ENCODE results near the gene NCKAP5. TPM values are rescaled to one million over a fixed set of nuclear protein-coding genes. Genes with fewer than 3 reads are reported as not detected.
"Not testable (repeated sequence)": the region's sequence is repeated elsewhere in the genome, so short reads cannot be mapped to it uniquely, and the experiment has no call there.

Gene NCKAP5
- total RNA-seq, 3 donors from 2014 or later (not counting 1 experiment from before 2014, with no cell fraction given) = 0.12 to 0.20 TPM; not detected in 1

- Histone ChIP-seq H3K27ac (ENCODE audit: low read length) (no peak overlapping the region), H3K4me3 (ENCODE audit: low read length) (no peak overlapping the region), H3K36me3 (ENCODE audit: control insufficient read depth, insufficient read depth, low read length) (no peaks in the 10 kb centered on the region), H3K4me1 (ENCODE audit: control insufficient read depth, insufficient read depth, low read length) (no peaks in the 10 kb centered on the region), H3K9me3 (ENCODE audit: control insufficient read depth, insufficient read depth, low read length) (no peaks in the 10 kb centered on the region), H3K27me3 (ENCODE audit: control insufficient read depth, insufficient read depth, low read length) (no peaks in the 10 kb centered on the region)
- no peaks in the 10 kb centered on the region for H3K36me3 Mint-ChIP-seq
- intact Hi-C loops (cut with micrococcal nuclease) = no loop called here
- TF ChIP-seq CTCF (IDR thresholded peaks at IDR 0.05) = no peak
- H3K27ac Mint-ChIP-seq = no peak overlapping the region
- no peaks in the 10 kb centered on the region for H3K27me3 Mint-ChIP-seq (ENCODE audit: low read depth in 2 of 2)
- ATAC-seq (no peak), DNase-seq (no peak)
- no peak overlapping the region for H3K4me3 Mint-ChIP-seq
- WGBS (ENCODE audit: insufficient coverage) = 69% methylated on average over 3 of the region's 3 CpGs
- no peaks in the 10 kb centered on the region for H3K4me1 Mint-ChIP-seq
- peaks cover 5 to 8% of the 10 kb centered on the region in 2 donors for H3K9me3 Mint-ChIP-seq
These were observed 91.2 kb downstream of the NCKAP5 start for GRCh38 chr2:133476931-133477615.

GRCh38 chr2:133476286-133476685 is 92.0 kb downstream of the NCKAP5 start:
- H3K27me3 Mint-ChIP-seq (ENCODE audit: low read depth in 2 of 2) = no peaks in the 10 kb centered on the region

GRCh38 chr2:133475610-133476009 is 92.7 kb downstream of the NCKAP5 start:
- Mint-ChIP-seq H3K9me3 (peaks cover 3 to 5% of the 10 kb centered on the region in 2 donors), H3K36me3 (no peaks in the 10 kb centered on the region), H3K27me3 (ENCODE audit: low read depth in 2 of 2) (no peaks in the 10 kb centered on the region), H3K27ac (no peak overlapping the region), H3K4me1 (no peaks in the 10 kb centered on the region), H3K4me3 (no peak overlapping the region)
- intact Hi-C loops (cut with micrococcal nuclease) = no loop called here
- no peak for ATAC-seq
- no peaks in the 10 kb centered on the region for H3K27me3 ChIP-seq (ENCODE audit: control insufficient read depth, insufficient read depth, low read length)
- H3K4me3 ChIP-seq (ENCODE audit: low read length) = no peak overlapping the region
- no peaks in the 10 kb centered on the region for H3K9me3 ChIP-seq (ENCODE audit: control insufficient read depth, insufficient read depth, low read length)
- no peaks in the 10 kb centered on the region for H3K36me3 ChIP-seq (ENCODE audit: control insufficient read depth, insufficient read depth, low read length)
- DNase-seq = no peak
- no peaks in the 10 kb centered on the region for H3K4me1 ChIP-seq (ENCODE audit: control insufficient read depth, insufficient read depth, low read length)
- TF ChIP-seq CTCF (IDR thresholded peaks at IDR 0.05) = no peak
- H3K27ac ChIP-seq (ENCODE audit: low read length) = no peak overlapping the region

More at GRCh38 chr2:133476286-133476685, 92.0 kb downstream of the NCKAP5 start:
- WGBS (ENCODE audit: insufficient coverage) = 87% methylated on average over 4 of the region's 4 CpGs
- no peak for ATAC-seq
- intact Hi-C loops (cut with micrococcal nuclease) = no loop called here
- Mint-ChIP-seq H3K27ac (no peak overlapping the region), H3K9me3 (peaks cover 3 to 5% of the 10 kb centered on the region in 2 donors), H3K4me1 (no peaks in the 10 kb centered on the region), H3K36me3 (no peaks in the 10 kb centered on the region), H3K4me3 (no peak overlapping the region)
- DNase-seq = no peak
- Histone ChIP-seq H3K27ac (ENCODE audit: low read length) (no peak overlapping the region), H3K36me3 (ENCODE audit: control insufficient read depth, insufficient read depth, low read length) (no peaks in the 10 kb centered on the region), H3K9me3 (ENCODE audit: control insufficient read depth, insufficient read depth, low read length) (no peaks in the 10 kb centered on the region), H3K4me3 (ENCODE audit: low read length) (no peak overlapping the region), H3K4me1 (ENCODE audit: control insufficient read depth, insufficient read depth, low read length) (no peaks in the 10 kb centered on the region), H3K27me3 (ENCODE audit: control insufficient read depth, insufficient read depth, low read length) (no peaks in the 10 kb centered on the region)
- no peak for TF ChIP-seq CTCF (IDR thresholded peaks at IDR 0.05)

GRCh38 chr2:133470446-133470845 is 97.8 kb downstream of the NCKAP5 start:
- H3K36me3 ChIP-seq (ENCODE audit: control insufficient read depth, insufficient read depth, low read length); H3K27me3 ChIP-seq (ENCODE audit: control insufficient read depth, insufficient read depth, low read length); H3K9me3 ChIP-seq (ENCODE audit: control insufficient read depth, insufficient read depth, low read length); H3K4me1 ChIP-seq (ENCODE audit: control insufficient read depth, insufficient read depth, low read length); H3K36me3 Mint-ChIP-seq; DNase-seq; H3K27ac Mint-ChIP-seq; H3K4me3 ChIP-seq (ENCODE audit: low read length); H3K27me3 Mint-ChIP-seq (ENCODE audit: low read depth in 2 of 2); intact Hi-C loops (cut with micrococcal nuclease); H3K4me1 Mint-ChIP-seq; H3K27ac ChIP-seq (ENCODE audit: low read length); H3K4me3 Mint-ChIP-seq; H3K9me3 Mint-ChIP-seq; ATAC-seq: not testable (repeated sequence)
- WGBS (ENCODE audit: insufficient coverage) = 91% methylated on average over 11 of the region's 13 CpGs
